ENCODE measurements around the gene GRAP. TPM values are rescaled to one million over a fixed set of nuclear protein-coding genes. Genes with fewer than 3 reads are reported as not detected.
"Not testable (repeated sequence)": the region's sequence is repeated elsewhere in the genome, so short reads cannot be mapped to it uniquely, and the experiment has no call there.

The GRAP gene
- total RNA-seq, 1 experiment from 2014 or later, result 0.21 TPM

- H3K27ac ChIP-seq (ENCODE audit: low read length), result no peak overlapping the region
- H3K27me3 ChIP-seq (ENCODE audit: control insufficient read depth, insufficient read depth, low read length), result no peaks in the 10 kb centered on the region
- no peaks in the 10 kb centered on the region for H3K4me1 ChIP-seq (ENCODE audit: control insufficient read depth, insufficient read depth, low read length)
- POLR2A ChIA-PET, result no interaction called here
- H3K9me3 ChIP-seq (ENCODE audit: control insufficient read depth, insufficient read depth, low read depth, low read length), result no peaks in the 10 kb centered on the region
- no peak for DNase-seq (ENCODE audit: low read depth, low spot score)
- in situ Hi-C loops (cut with HindIII; ENCODE audit: low pct_unique_long_range_greater_than_20kb, low sequenced_read_pairs), result no loop called here
- intact Hi-C loops (cut with micrococcal nuclease; ENCODE audit: unreplicated experiment), result no loop called here
- CTCF ChIA-PET, result interaction anchor here (1.5 kb wide), 1 partner anchor 60 kb away, joined by 3 read pairs; no protein-coding TSS in a partner anchor
- no peak overlapping the region for H3K4me3 ChIP-seq (ENCODE audit: low read depth in 2 of 2, low read length in 2 of 2)
- TF ChIP-seq TCF7L2 (IDR thresholded peaks at IDR 0.05; ENCODE audit: low read depth, low read length) (no peak), POLR2AphosphoS5 (IDR thresholded peaks at IDR 0.05; ENCODE audit: low read depth, low read length) (no peak)
- H3K36me3 ChIP-seq (ENCODE audit: control insufficient read depth, insufficient read depth, low read length), result no peaks in the 10 kb centered on the region
- BruUV-seq (replicated peaks), result no TSS peak
- no peak for ATAC-seq
These were observed 24.6 kb downstream of the GRAP start for GRCh38 chr17:19022128-19022527.

- CTCF ChIA-PET, result no interaction called here
- BruUV-seq (replicated peaks), result no TSS peak
- DNase-seq (ENCODE audit: low read depth, low spot score), result no peak
- no peak for TF ChIP-seq TCF7L2 (IDR thresholded peaks at IDR 0.05; ENCODE audit: low read depth, low read length)
- no peak for TF ChIP-seq SIN3A (IDR thresholded peaks at IDR 0.05; ENCODE audit: borderline replicate concordance, insufficient read depth, low read depth, low read length)
- no peak for TF ChIP-seq POLR2AphosphoS5 (IDR thresholded peaks at IDR 0.05; ENCODE audit: low read depth, low read length)
- TF ChIP-seq, protein P1, sequence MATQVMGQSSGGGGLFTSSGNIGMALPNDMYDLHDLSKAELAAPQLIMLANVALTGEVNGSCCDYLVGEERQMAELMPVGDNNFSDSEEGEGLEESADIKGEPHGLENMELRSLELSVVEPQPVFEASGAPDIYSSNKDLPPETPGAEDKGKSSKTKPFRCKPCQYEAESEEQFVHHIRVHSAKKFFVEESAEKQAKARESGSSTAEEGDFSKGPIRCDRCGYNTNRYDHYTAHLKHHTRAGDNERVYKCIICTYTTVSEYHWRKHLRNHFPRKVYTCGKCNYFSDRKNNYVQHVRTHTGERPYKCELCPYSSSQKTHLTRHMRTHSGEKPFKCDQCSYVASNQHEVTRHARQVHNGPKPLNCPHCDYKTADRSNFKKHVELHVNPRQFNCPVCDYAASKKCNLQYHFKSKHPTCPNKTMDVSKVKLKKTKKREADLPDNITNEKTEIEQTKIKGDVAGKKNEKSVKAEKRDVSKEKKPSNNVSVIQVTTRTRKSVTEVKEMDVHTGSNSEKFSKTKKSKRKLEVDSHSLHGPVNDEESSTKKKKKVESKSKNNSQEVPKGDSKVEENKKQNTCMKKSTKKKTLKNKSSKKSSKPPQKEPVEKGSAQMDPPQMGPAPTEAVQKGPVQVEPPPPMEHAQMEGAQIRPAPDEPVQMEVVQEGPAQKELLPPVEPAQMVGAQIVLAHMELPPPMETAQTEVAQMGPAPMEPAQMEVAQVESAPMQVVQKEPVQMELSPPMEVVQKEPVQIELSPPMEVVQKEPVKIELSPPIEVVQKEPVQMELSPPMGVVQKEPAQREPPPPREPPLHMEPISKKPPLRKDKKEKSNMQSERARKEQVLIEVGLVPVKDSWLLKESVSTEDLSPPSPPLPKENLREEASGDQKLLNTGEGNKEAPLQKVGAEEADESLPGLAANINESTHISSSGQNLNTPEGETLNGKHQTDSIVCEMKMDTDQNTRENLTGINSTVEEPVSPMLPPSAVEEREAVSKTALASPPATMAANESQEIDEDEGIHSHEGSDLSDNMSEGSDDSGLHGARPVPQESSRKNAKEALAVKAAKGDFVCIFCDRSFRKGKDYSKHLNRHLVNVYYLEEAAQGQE (IDR thresholded peaks at IDR 0.05; ENCODE audit: insufficient read depth in 1 of 2, low read depth in 2 of 2, low read length in 1 of 2), result no peak
- TF ChIP-seq CTCF (IDR thresholded peaks at IDR 0.05), result no peak
- in situ Hi-C loops (cut with HindIII; ENCODE audit: low pct_unique_long_range_greater_than_20kb, low sequenced_read_pairs), result no loop called here
- Histone ChIP-seq H3K4me1 (ENCODE audit: control insufficient read depth, insufficient read depth, low read length) (no peaks in the 10 kb centered on the region), H3K4me3 (ENCODE audit: low read depth in 2 of 2, low read length in 2 of 2) (no peak overlapping the region), H3K27ac (ENCODE audit: low read length) (no peak overlapping the region), H3K9me3 (ENCODE audit: control insufficient read depth, insufficient read depth, low read depth, low read length) (no peaks in the 10 kb centered on the region), H3K27me3 (ENCODE audit: control insufficient read depth, insufficient read depth, low read length) (no peaks in the 10 kb centered on the region), H3K36me3 (ENCODE audit: control insufficient read depth, insufficient read depth, low read length) (no peaks in the 10 kb centered on the region)
- POLR2A ChIA-PET, result no interaction called here
- no peak for ATAC-seq
- intact Hi-C loops (cut with micrococcal nuclease; ENCODE audit: unreplicated experiment), result no loop called here
These were observed 25.1 kb downstream of the GRAP start for GRCh38 chr17:19021622-19022083.

DNA sequence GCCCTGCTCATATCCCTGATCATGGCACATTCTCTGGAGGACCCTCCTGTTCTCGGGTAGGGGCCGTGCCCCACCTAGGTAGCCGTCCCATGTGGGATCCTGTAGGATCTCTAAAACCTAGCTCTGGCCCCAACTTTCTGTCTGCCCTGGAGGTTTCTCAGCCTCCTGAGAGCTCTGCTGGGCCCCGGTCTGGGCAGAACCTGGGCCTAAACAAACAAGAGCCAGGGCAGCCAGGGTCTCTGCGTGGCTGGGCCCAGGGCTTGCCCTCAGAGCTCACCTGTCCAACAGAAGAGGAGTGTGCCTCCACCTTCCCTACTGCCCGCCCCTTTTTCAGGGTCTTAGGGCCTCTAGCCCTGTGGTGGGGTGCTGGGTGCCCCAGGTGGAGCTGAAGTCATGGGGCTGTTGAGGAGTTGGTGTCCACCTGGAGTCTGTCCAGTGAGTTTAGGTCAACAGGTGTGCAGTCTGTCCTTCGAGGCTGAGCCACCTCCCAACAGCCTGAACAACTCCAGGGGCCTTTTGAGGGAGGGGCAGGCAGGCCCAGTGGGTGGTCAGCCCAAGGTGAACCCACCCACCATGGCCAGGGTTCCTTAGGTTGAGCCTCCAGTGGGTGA, 25.6 kb downstream of the GRAP start:
- H3K9me3 ChIP-seq (ENCODE audit: control insufficient read depth, insufficient read depth, low read depth, low read length); ATAC-seq; H3K4me3 ChIP-seq (ENCODE audit: low read depth in 2 of 2, low read length in 2 of 2); in situ Hi-C loops (cut with HindIII; ENCODE audit: low pct_unique_long_range_greater_than_20kb, low sequenced_read_pairs); H3K27ac ChIP-seq (ENCODE audit: low read length); POLR2A ChIA-PET; CTCF ChIA-PET; H3K27me3 ChIP-seq (ENCODE audit: control insufficient read depth, insufficient read depth, low read length); H3K4me1 ChIP-seq (ENCODE audit: control insufficient read depth, insufficient read depth, low read length); DNase-seq (ENCODE audit: low read depth, low spot score); H3K36me3 ChIP-seq (ENCODE audit: control insufficient read depth, insufficient read depth, low read length); BruUV-seq (replicated peaks); intact Hi-C loops (cut with micrococcal nuclease; ENCODE audit: unreplicated experiment): not testable (repeated sequence)

Measured in Panc1 (cell line).